Measurements from ENCODE around the gene FERMT2.

Gene FERMT2

DNA sequence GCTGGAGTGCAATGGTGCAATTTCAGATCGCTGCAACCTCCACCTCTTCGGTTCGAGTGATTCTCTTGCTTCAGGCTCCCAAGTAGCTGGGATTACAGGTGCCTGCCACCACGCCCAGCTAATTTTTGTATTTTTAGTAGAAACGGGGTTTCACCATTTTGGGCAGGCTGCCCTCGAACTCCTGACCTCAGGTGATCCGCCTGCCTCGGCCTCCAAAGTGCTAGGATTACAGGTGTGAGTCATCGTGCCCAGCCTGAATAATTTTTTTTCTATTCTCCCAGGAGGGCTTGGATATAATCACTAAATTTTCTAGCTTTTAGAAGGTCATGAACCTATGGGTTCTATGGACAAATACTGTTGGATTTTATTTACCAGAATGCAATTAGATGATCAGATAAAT lies 114.8 kb downstream of the FERMT2 start:
- Histone ChIP-seq H3K27ac (no peak overlapping the region), H3K27me3 (no peaks in the 10 kb centered on the region), H3K4me2 (no peak overlapping the region), H3K9me3 (no peaks in the 10 kb centered on the region), H3K9ac (no peak overlapping the region), H3K4me1 (no peaks in the 10 kb centered on the region), H3K4me3 (no peak overlapping the region), H4K20me1 (no peaks in the 10 kb centered on the region), H3K36me3 (no peaks in the 10 kb centered on the region)
- TF ChIP-seq Cebpa-rat (IDR thresholded peaks at IDR 0.05), result no peak

- no peak for TF ChIP-seq Cebpa-rat (IDR thresholded peaks at IDR 0.05)
- H3K4me2 ChIP-seq, result no peak overlapping the region
- H3K9ac ChIP-seq, result no peak overlapping the region
- H3K9me3 ChIP-seq, result no peaks in the 10 kb centered on the region
- H4K20me1 ChIP-seq, result no peaks in the 10 kb centered on the region
- H3K27me3 ChIP-seq, result no peaks in the 10 kb centered on the region
- H3K36me3 ChIP-seq, result no peaks in the 10 kb centered on the region
- H3K4me3 ChIP-seq, result no peak overlapping the region
- H3K4me1 ChIP-seq, result no peaks in the 10 kb centered on the region
- no peak overlapping the region for H3K27ac ChIP-seq
These were observed 115.5 kb downstream of the FERMT2 start for GRCh38 chr14:52835122-52835903.

GRCh38 chr14:52834440-52834842 lies 116.4 kb downstream of the FERMT2 start:
- no peaks in the 10 kb centered on the region for H3K4me1 ChIP-seq
- H3K27ac ChIP-seq, result no peak overlapping the region
- no peaks in the 10 kb centered on the region for H3K9me3 ChIP-seq
- no peak overlapping the region for H3K4me3 ChIP-seq
- H4K20me1 ChIP-seq, result no peaks in the 10 kb centered on the region
- no peak for TF ChIP-seq Cebpa-rat (IDR thresholded peaks at IDR 0.05)
- no peak overlapping the region for H3K9ac ChIP-seq
- no peaks in the 10 kb centered on the region for H3K36me3 ChIP-seq
- H3K27me3 ChIP-seq, result no peaks in the 10 kb centered on the region
- H3K4me2 ChIP-seq, result no peak overlapping the region

- H4K20me1 ChIP-seq, result no peaks in the 10 kb centered on the region
- no peaks in the 10 kb centered on the region for H3K4me1 ChIP-seq
- TF ChIP-seq Cebpa-rat (IDR thresholded peaks at IDR 0.05), result no peak
- H3K4me3 ChIP-seq, result no peak overlapping the region
- H3K36me3 ChIP-seq, result no peaks in the 10 kb centered on the region
- H3K27me3 ChIP-seq, result no peaks in the 10 kb centered on the region
- no peak overlapping the region for H3K27ac ChIP-seq
- H3K9ac ChIP-seq, result no peak overlapping the region
- H3K4me2 ChIP-seq, result no peak overlapping the region
- no peaks in the 10 kb centered on the region for H3K9me3 ChIP-seq
These were observed 117.0 kb downstream of the FERMT2 start for GRCh38 chr14:52833891-52834290.

- Histone ChIP-seq H3K9me3 (no peaks in the 10 kb centered on the region), H3K4me1 (peaks cover 5% of the 10 kb centered on the region; the same call in 1 of the 2 replicates), H3K27ac (no peak overlapping the region), H3K4me2 (no peak overlapping the region), H3K27me3 (no peaks in the 10 kb centered on the region), H3K4me3 (no peak overlapping the region), H3K36me3 (no peaks in the 10 kb centered on the region), H3K9ac (no peak overlapping the region), H4K20me1 (no peaks in the 10 kb centered on the region)
- no peak for TF ChIP-seq Cebpa-rat (IDR thresholded peaks at IDR 0.05)
These were observed 121.2 kb downstream of the FERMT2 start for GRCh38 chr14:52829527-52830185.

DNA sequence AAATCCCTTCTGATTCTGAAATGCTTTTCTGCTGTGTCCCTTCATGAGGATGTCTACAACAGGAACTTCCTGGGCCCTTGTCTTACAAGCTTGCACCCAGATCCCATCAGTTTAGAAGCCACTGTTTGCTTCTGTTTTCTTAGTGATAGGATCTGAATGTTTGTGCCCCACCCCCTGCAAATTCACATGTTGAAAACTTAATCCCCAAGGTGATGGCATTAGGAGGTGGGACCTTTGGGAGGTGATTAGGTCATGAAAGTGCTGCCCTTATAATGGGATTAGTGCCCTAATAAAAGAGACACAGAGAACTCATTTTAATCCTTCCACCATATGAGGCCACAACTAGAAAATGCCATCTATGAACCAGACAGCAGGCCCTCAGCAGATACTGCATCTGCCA lies 123.4 kb downstream of the FERMT2 start:
- peaks cover 5% of the 10 kb centered on the region; the same call in 1 of the 2 replicates for H3K4me1 ChIP-seq
- H3K27me3 ChIP-seq, result no peaks in the 10 kb centered on the region
- no peak overlapping the region for H3K27ac ChIP-seq
- no peaks in the 10 kb centered on the region for H3K36me3 ChIP-seq
- no peaks in the 10 kb centered on the region for H4K20me1 ChIP-seq
- TF ChIP-seq Cebpa-rat (IDR thresholded peaks at IDR 0.05), result no peak
- H3K4me2 ChIP-seq, result no peak overlapping the region
- no peak overlapping the region for H3K9ac ChIP-seq
- no peaks in the 10 kb centered on the region for H3K9me3 ChIP-seq
- no peak overlapping the region for H3K4me3 ChIP-seq

DNA sequence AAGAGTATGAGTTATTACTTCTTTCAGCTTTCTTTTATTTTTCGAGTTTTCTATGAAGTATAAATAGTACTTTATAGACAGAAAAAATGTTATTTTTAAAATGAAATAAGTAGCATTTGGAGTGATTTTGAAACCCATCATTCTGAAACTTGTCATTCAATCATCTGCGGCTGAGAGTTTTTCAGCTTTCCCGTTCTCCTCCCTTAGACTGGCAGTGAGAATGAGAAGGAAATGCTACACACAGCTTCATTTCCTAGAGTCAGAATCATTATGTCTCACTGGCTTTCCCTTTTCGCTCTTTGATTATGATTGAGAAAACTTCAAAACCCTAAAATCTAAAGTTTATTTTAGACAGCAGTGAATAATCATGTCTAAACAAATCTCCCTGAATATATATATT lies 125.8 kb downstream of the FERMT2 start:
- Histone ChIP-seq H3K9ac (no peak overlapping the region), H3K27me3 (no peaks in the 10 kb centered on the region), H3K9me3 (no peaks in the 10 kb centered on the region), H3K36me3 (no peaks in the 10 kb centered on the region), H3K4me1 (peaks cover 5% of the 10 kb centered on the region; the same call in 1 of the 2 replicates), H3K4me3 (no peak overlapping the region), H4K20me1 (no peaks in the 10 kb centered on the region), H3K27ac (no peak overlapping the region), H3K4me2 (no peak overlapping the region)
- TF ChIP-seq Cebpa-rat (IDR thresholded peaks at IDR 0.05), result no peak

GRCh38 chr14:52824462-52824861 lies 126.4 kb downstream of the FERMT2 start:
- Histone ChIP-seq H3K36me3 (no peaks in the 10 kb centered on the region), H3K27ac (no peak overlapping the region), H3K4me1 (peaks cover 5% of the 10 kb centered on the region; the same call in 1 of the 2 replicates), H4K20me1 (no peaks in the 10 kb centered on the region), H3K9ac (no peak overlapping the region), H3K4me2 (no peak overlapping the region), H3K27me3 (no peaks in the 10 kb centered on the region), H3K9me3 (no peaks in the 10 kb centered on the region), H3K4me3 (no peak overlapping the region)
- TF ChIP-seq Cebpa-rat (IDR thresholded peaks at IDR 0.05), result no peak

GRCh38 chr14:52821805-52822250 lies 129.0 kb downstream of the FERMT2 start:
- Histone ChIP-seq H3K4me3 (no peak overlapping the region), H3K36me3 (no peaks in the 10 kb centered on the region), H4K20me1 (no peaks in the 10 kb centered on the region), H3K9me3 (no peaks in the 10 kb centered on the region), H3K27me3 (no peaks in the 10 kb centered on the region), H3K4me2 (no peak overlapping the region), H3K9ac (no peak overlapping the region), H3K4me1 (peaks cover 5% of the 10 kb centered on the region; the same call in 1 of the 2 replicates), H3K27ac (no peak overlapping the region)
- no peak for TF ChIP-seq Cebpa-rat (IDR thresholded peaks at IDR 0.05)

DNA sequence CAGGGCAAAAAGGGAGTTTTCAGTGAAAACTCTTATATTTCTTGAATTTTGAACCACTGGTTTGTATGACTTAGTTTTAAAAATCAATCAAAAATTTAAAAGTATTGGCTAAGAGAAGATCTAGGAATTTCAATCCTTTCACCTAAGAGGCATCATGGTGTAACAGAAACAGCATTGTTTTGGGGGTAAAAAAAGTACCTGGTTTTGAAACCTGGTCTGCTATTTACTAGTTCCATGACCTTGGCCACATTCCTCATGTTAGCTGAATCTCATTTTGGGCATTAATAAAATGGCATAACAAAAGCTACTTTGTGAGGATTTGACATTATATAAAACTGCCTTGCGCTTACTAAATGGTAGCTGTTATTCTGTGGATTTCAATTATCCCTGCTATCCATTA lies 142.7 kb downstream of the FERMT2 start:
- Histone ChIP-seq H3K9ac (no peak overlapping the region), H3K4me2 (no peak overlapping the region), H3K27ac (no peak overlapping the region), H3K4me1 (no peaks in the 10 kb centered on the region), H3K36me3 (no peaks in the 10 kb centered on the region), H3K27me3 (no peaks in the 10 kb centered on the region), H4K20me1 (no peaks in the 10 kb centered on the region), H3K4me3 (no peak overlapping the region), H3K9me3 (no peaks in the 10 kb centered on the region)
- no peak for TF ChIP-seq Cebpa-rat (IDR thresholded peaks at IDR 0.05)

All from BLaER1 (cell line).